ENCODE results near the gene ZNF37A. TPM values are rescaled to one million over a fixed set of nuclear protein-coding genes. Genes with fewer than 3 reads are reported as not detected.

The ZNF37A gene
- total RNA-seq, 4 donors from 2014 or later = 11.8 to 37.0 (median 24.1) TPM

- intact Hi-C loops (cut with DNase I; ENCODE audit: low total_unique reads) = no loop called here
- TF ChIP-seq CTCF (IDR thresholded peaks at IDR 0.05) (no peak), POLR2A (IDR thresholded peaks at IDR 0.05) (no peak)
- Histone ChIP-seq H3K36me3 (no peaks in the 10 kb centered on the region), H3K9me3 (peaks cover 0 to 3% of the 10 kb centered on the region in 2 donors), H3K4me3 (no peak overlapping the region), H3K27me3 (no peaks in the 10 kb centered on the region), H3K4me1 (no peaks in the 10 kb centered on the region), H3K27ac (no peak overlapping the region)
- no peak for DNase-seq
These were observed 62.5 kb downstream of the ZNF37A start for GRCh38 chr10:38156416-38157269.

- TF ChIP-seq CTCF (IDR thresholded peaks at IDR 0.05) (no peak), POLR2A (IDR thresholded peaks at IDR 0.05) (no peak)
- Histone ChIP-seq H3K27ac (no peak overlapping the region), H3K9me3 (peaks cover 0 to 3% of the 10 kb centered on the region in 2 donors), H3K4me1 (no peaks in the 10 kb centered on the region), H3K36me3 (no peaks in the 10 kb centered on the region), H3K27me3 (no peaks in the 10 kb centered on the region), H3K4me3 (no peak overlapping the region)
- no peak for DNase-seq
- intact Hi-C loops (cut with DNase I; ENCODE audit: low total_unique reads) = no loop called here
These were observed 63.1 kb downstream of the ZNF37A start for GRCh38 chr10:38157270-38157685.

GRCh38 chr10:38159004-38159403 lies 64.9 kb downstream of the ZNF37A start:
- Histone ChIP-seq H3K27me3 (no peaks in the 10 kb centered on the region), H3K9me3 (peaks cover 0 to 3% of the 10 kb centered on the region in 2 donors), H3K4me3 (no peak overlapping the region), H3K27ac (no peak overlapping the region), H3K4me1 (no peaks in the 10 kb centered on the region), H3K36me3 (no peaks in the 10 kb centered on the region)
- TF ChIP-seq CTCF (IDR thresholded peaks at IDR 0.05) (no peak), POLR2A (IDR thresholded peaks at IDR 0.05) (no peak)
- DNase-seq = no peak
- intact Hi-C loops (cut with DNase I; ENCODE audit: low total_unique reads) = no loop called here

- no peaks in the 10 kb centered on the region for H3K4me1 ChIP-seq
- no peak overlapping the region for H3K27ac ChIP-seq
- peaks cover 0 to 3% of the 10 kb centered on the region in 2 donors for H3K9me3 ChIP-seq
- H3K36me3 ChIP-seq = no peaks in the 10 kb centered on the region
- TF ChIP-seq CTCF (IDR thresholded peaks at IDR 0.05) (no peak), POLR2A (IDR thresholded peaks at IDR 0.05) (no peak)
- no peak overlapping the region for H3K4me3 ChIP-seq
- DNase-seq = no peak
- intact Hi-C loops (cut with DNase I; ENCODE audit: low total_unique reads) = no loop called here
- H3K27me3 ChIP-seq = no peaks in the 10 kb centered on the region
These were observed 69.5 kb downstream of the ZNF37A start for GRCh38 chr10:38163617-38164016.

GRCh38 chr10:38174336-38174735 lies 80.2 kb downstream of the ZNF37A start:
- H3K27me3 ChIP-seq = no peaks in the 10 kb centered on the region
- no peaks in the 10 kb centered on the region for H3K4me1 ChIP-seq
- no peaks in the 10 kb centered on the region for H3K36me3 ChIP-seq
- H3K4me3 ChIP-seq = no peak overlapping the region
- H3K27ac ChIP-seq = no peak overlapping the region
- intact Hi-C loops (cut with DNase I; ENCODE audit: low total_unique reads) = no loop called here
- TF ChIP-seq POLR2A (IDR thresholded peaks at IDR 0.05) (no peak), CTCF (IDR thresholded peaks at IDR 0.05) (no peak)
- H3K9me3 ChIP-seq = no peaks in the 10 kb centered on the region
- DNase-seq = no peak

All from uterus (tissue), 4 donors.